H1 (cell line): ENCODE data around the gene PPP1R12A. TPM values are rescaled to one million over a fixed set of nuclear protein-coding genes. Genes with fewer than 3 reads are reported as not detected.

ENCODE experiments used
- KDM5A ChIP-seq: fragments of 200-600 bp; IDR thresholded peaks from 2 replicates; pipeline ENCODE4 v1.7.1; 2012; ENCODE audit warnings: mild to moderate bottlenecking, low read length, inconsistent platforms, mixed read lengths
- polyA plus RNA-seq, 7 experiments: library from polyadenylated mRNA; depleted of rRNA in 3 of 7; stranded (reverse) in 5 of 7; unstranded in 2 of 7; fragments of >200 nt in 5 of 7; fragments of 200-250 nt in 2 of 7; gene quantifications; 1 replicate in 5 of 7; 2 replicates in 1 of 7; 4 replicates in 1 of 7; pipeline versions ENCODE4 v1.2.1 to v1.2.3, GENCODE V29; 2011 to 2013; ENCODE audit warnings: missing spikeins in 2 of 7, mixed read lengths in 2 of 7
- total RNA-seq: library from RNA; stranded (reverse); fragmentation: NEBNext Ultra II Directional; extraction: Animal tissue kit (Norgen Biotek cat#: 25700); gene quantifications from 2 replicates; pipeline ENCODE4 v1.2.1, GENCODE V29; 2021

PPP1R12A gene
- total and polyA plus RNA-seq, 2 of the 8 experiments (the other 6 are each of a cell fraction or from before 2014, with no cell fraction given) = 14.7 to 81.5 TPM

- no peak for TF ChIP-seq KDM5A
Measured at GRCh38 chr12:79874665-79875064, 60.2 kb downstream of the PPP1R12A start (continued).
